ENCODE measurements around the gene ABCD2.
"Not testable (repeated sequence)": the region's sequence is repeated elsewhere in the genome, so short reads cannot be mapped to it uniquely, and the experiment has no call there.

The ABCD2 gene

DNA sequence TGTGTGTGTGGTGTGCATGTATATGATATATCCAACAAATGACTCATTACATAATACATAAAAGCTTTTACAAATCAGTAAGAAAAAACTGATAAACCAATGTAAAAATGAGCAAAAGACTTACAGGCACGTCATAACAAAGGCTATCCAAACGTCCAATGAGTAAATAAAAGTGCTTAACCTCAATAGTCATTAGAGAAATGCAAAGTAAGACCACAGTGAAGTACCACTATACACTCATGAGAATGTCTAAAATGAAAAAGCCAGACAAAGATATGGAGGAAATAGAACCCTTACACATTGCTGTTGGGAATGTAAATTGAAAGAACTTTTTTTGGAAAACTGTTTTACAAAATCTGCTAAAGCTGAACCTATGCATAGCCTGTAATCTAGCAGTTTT is 7.8 kb downstream of the ABCD2 start:
- no peaks in the 10 kb centered on the region for H3K36me3 ChIP-seq (ENCODE audit: insufficient read depth, low read length)
- no peak overlapping the region for H3K27ac ChIP-seq (ENCODE audit: low read depth, low read length)
- no peak overlapping the region for H3K4me3 ChIP-seq (ENCODE audit: low read depth in 1 of 2, low read length in 2 of 2)

DNA sequence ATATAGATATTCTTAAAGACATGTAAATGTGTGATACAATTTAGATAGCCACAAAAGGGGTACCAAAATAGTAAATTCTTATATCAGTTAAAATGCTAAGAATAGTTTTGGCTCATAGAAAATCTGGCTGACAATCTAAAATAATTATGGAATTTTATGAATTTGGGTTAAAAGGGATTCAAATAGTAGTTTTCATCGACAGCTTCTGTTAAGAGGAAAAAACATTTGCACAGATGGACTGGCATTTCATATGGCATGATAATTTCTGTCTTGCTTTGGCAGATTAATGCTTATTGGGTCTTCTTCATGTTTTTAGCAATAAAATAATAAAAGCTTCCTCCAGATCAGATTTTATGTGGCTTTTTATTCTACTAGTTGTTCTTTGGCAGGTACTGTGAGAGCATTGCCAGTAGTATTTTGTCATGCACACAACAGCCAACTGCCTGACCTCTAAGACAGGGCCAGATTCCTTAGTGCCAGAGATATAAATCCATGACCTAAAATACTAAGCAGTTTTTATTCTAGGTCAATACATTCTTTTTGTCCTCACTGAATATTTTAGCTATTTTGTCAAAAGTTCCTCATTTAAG is 9.1 kb downstream of the ABCD2 start:
- H3K4me3 ChIP-seq (ENCODE audit: low read depth in 1 of 2, low read length in 2 of 2): no peak overlapping the region
- no peaks in the 10 kb centered on the region for H3K4me1 ChIP-seq (ENCODE audit: insufficient read depth, low read length)
- H3K36me3 ChIP-seq (ENCODE audit: insufficient read depth, low read length): no peaks in the 10 kb centered on the region
- H3K9me3 ChIP-seq (ENCODE audit: low read length): no peaks in the 10 kb centered on the region
- H3K9ac ChIP-seq (ENCODE audit: low read length): no peak overlapping the region
- no peak overlapping the region for H3K27ac ChIP-seq (ENCODE audit: low read depth, low read length)
- no peaks in the 10 kb centered on the region for H3K27me3 ChIP-seq (ENCODE audit: control insufficient read depth in 1 of 2, insufficient read depth in 2 of 2, low read length in 2 of 2)

More for the DNA sequence above, 7.8 kb downstream of the ABCD2 start:
- Histone ChIP-seq H3K27me3 (ENCODE audit: control insufficient read depth in 1 of 2, insufficient read depth in 2 of 2, low read length in 2 of 2) (no peaks in the 10 kb centered on the region), H3K9ac (ENCODE audit: low read length) (no peak overlapping the region), H3K9me3 (ENCODE audit: low read length) (no peaks in the 10 kb centered on the region), H3K4me1 (ENCODE audit: insufficient read depth, low read length) (no peaks in the 10 kb centered on the region)

DNA sequence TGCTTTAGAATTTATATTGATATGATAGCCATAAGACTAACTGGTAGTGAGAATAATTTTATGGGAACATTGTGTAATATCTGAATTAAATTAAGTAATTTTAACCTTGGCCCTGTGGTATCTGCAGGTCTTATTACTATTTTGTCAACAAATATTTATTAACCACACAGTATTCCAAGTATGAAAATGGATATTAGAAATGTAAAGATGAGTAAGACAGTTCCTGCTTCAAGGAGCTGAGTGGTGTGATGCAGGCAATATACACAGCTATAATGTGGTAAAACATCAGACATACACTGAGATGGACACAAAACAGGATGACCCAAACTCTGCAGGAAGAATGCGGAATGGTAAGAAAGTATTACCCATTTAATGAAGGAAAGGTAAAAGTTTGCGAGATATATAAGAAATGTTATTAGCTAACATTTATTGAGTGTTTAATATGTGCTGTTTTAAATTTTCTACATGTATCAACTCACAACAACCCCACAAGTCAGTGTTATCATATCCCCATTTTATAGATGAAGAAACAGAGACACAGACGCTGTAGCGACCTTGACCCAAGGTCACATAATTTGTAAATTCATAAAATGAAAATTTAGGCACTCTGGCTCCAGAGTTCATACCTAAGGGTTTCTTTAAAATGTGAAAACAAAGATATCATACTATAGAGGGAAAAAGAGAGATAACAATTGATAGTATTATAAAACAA is 12.7 kb downstream of the ABCD2 start:
- Histone ChIP-seq H3K27ac (ENCODE audit: low read depth, low read length) (no peak overlapping the region), H3K4me1 (ENCODE audit: insufficient read depth, low read length) (no peaks in the 10 kb centered on the region), H3K36me3 (ENCODE audit: insufficient read depth, low read length) (no peaks in the 10 kb centered on the region), H3K9me3 (ENCODE audit: low read length) (no peaks in the 10 kb centered on the region), H3K4me3 (ENCODE audit: low read depth in 1 of 2, low read length in 2 of 2) (no peak overlapping the region), H3K9ac (ENCODE audit: low read length) (no peak overlapping the region), H3K27me3 (ENCODE audit: control insufficient read depth in 1 of 2, insufficient read depth in 2 of 2, low read length in 2 of 2) (no peaks in the 10 kb centered on the region)

DNA sequence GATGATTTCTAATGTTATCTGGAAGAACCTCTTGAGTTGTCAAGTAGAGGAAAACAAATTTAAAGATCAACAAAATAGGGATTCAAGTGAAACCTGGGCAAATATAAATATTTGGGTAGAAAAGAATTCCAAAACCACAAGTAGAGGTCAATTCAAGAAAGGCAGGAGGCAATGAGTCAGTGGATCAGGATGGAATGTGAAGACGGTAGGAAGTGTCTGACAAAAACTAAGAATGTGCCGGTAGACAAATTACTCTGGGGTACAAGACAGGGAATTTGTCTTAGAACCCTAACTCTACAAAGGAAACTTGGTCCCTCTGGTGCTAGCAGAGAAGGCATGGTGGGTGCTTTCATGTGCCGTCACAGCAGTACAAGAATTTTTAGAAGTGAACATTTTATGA is 13.6 kb downstream of the ABCD2 start:
- Histone ChIP-seq H3K27me3 (ENCODE audit: control insufficient read depth in 1 of 2, insufficient read depth in 2 of 2, low read length in 2 of 2) (no peaks in the 10 kb centered on the region), H3K36me3 (ENCODE audit: insufficient read depth, low read length) (no peaks in the 10 kb centered on the region), H3K9ac (ENCODE audit: low read length) (no peak overlapping the region), H3K27ac (ENCODE audit: low read depth, low read length) (no peak overlapping the region), H3K9me3 (ENCODE audit: low read length) (no peaks in the 10 kb centered on the region), H3K4me3 (ENCODE audit: low read depth in 1 of 2, low read length in 2 of 2) (no peak overlapping the region), H3K4me1 (ENCODE audit: insufficient read depth, low read length) (no peaks in the 10 kb centered on the region)

DNA sequence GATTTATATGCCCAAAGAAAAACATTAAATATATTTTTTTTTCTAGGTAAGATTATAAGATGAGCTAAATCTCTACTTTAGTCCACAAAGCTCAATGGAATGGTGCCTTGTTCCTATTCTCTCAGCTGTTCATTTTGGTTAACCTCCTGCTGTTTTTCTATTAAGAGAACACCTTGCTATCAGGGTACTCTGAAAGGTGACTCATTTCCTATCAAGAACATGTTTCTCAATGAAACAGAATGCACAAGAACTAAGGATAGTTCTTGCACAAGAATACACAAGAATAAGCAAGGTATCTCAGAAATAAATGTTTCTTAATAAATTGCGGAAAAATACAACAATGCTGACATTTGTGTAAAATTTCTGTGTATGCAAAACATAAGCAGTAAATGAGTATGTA is 14.1 kb downstream of the ABCD2 start:
- Histone ChIP-seq H3K27ac (ENCODE audit: low read depth, low read length) (no peak overlapping the region), H3K9me3 (ENCODE audit: low read length) (no peaks in the 10 kb centered on the region), H3K4me1 (ENCODE audit: insufficient read depth, low read length) (no peaks in the 10 kb centered on the region), H3K27me3 (ENCODE audit: control insufficient read depth in 1 of 2, insufficient read depth in 2 of 2, low read length in 2 of 2) (no peaks in the 10 kb centered on the region), H3K4me3 (ENCODE audit: low read depth in 1 of 2, low read length in 2 of 2) (no peak overlapping the region), H3K9ac (ENCODE audit: low read length) (no peak overlapping the region), H3K36me3 (ENCODE audit: insufficient read depth, low read length) (no peaks in the 10 kb centered on the region)

DNA sequence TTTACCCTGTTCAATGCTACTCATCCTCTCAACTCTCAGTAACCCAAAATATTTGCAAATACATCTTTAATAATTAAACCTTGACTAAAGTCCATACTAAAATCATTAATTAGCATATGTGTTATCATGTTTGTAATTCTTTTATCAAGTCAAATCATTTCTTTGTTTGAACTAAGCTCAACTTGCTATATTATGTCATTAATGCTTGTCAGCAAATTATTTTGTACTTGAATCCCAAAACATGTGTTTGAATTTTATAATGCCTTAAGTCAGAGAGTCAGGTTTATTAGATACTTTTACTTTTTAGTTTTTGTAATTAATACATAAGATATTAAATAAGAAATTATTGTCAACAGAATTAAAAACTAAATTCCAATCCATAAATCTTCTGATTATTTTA is 16.5 kb downstream of the ABCD2 start:
- Histone ChIP-seq H3K4me1 (ENCODE audit: insufficient read depth, low read length) (no peaks in the 10 kb centered on the region), H3K27ac (ENCODE audit: low read depth, low read length) (no peak overlapping the region), H3K27me3 (ENCODE audit: control insufficient read depth in 1 of 2, insufficient read depth in 2 of 2, low read length in 2 of 2) (no peaks in the 10 kb centered on the region), H3K4me3 (ENCODE audit: low read depth in 1 of 2, low read length in 2 of 2) (no peak overlapping the region), H3K9ac (ENCODE audit: low read length) (no peak overlapping the region), H3K36me3 (ENCODE audit: insufficient read depth, low read length) (no peaks in the 10 kb centered on the region), H3K9me3 (ENCODE audit: low read length) (no peaks in the 10 kb centered on the region)

DNA sequence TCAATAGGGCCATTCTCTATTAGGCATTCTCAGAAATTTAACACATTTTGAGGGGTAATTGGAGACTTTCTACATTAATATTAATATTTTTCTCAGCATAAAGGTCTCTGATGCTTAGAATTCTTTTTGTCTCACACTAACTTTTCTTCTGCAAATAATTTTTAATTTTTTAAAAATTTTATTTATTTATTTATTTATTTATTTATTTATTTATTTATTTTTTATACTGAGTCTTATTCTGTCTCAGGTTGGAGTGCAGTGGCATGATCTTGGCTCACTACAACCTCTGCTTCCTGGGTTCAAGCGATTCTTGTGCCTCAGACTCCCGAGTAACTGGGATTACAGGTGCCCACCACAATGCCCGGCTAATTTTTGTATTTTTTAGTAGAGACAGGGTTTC is 17.7 kb downstream of the ABCD2 start:
- not testable (repeated sequence) for H3K27me3 ChIP-seq (ENCODE audit: control insufficient read depth in 1 of 2, insufficient read depth in 2 of 2, low read length in 2 of 2); H3K27ac ChIP-seq (ENCODE audit: low read depth, low read length); H3K9ac ChIP-seq (ENCODE audit: low read length); H3K4me1 ChIP-seq (ENCODE audit: insufficient read depth, low read length); H3K36me3 ChIP-seq (ENCODE audit: insufficient read depth, low read length); H3K9me3 ChIP-seq (ENCODE audit: low read length); H3K4me3 ChIP-seq (ENCODE audit: low read depth in 1 of 2, low read length in 2 of 2)

DNA sequence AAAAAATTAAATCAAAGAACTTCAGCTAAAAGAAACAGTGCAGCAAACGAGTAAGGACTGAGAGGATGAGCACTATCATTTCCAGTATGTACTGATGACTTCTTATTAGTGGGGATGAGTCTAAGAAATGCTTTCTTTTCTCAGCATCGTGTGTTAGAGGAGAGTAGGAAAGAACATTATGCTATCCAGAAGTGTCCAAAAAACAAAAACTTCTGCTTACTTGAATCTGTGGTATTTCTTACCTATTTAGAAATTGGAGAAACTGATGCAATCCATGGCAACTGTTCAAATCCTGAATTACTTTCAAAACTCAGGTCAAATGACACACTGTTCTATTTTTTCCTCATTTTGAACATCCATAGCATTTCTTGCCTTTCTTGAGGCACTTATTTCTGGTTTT is 23.7 kb downstream of the ABCD2 start:
- Histone ChIP-seq H3K27me3 (ENCODE audit: control insufficient read depth in 1 of 2, insufficient read depth in 2 of 2, low read length in 2 of 2) (no peaks in the 10 kb centered on the region), H3K27ac (ENCODE audit: low read depth, low read length) (no peak overlapping the region), H3K36me3 (ENCODE audit: insufficient read depth, low read length) (no peaks in the 10 kb centered on the region), H3K4me3 (ENCODE audit: low read depth in 1 of 2, low read length in 2 of 2) (no peak overlapping the region), H3K9me3 (ENCODE audit: low read length) (no peaks in the 10 kb centered on the region), H3K9ac (ENCODE audit: low read length) (no peak overlapping the region), H3K4me1 (ENCODE audit: insufficient read depth, low read length) (no peaks in the 10 kb centered on the region)

DNA sequence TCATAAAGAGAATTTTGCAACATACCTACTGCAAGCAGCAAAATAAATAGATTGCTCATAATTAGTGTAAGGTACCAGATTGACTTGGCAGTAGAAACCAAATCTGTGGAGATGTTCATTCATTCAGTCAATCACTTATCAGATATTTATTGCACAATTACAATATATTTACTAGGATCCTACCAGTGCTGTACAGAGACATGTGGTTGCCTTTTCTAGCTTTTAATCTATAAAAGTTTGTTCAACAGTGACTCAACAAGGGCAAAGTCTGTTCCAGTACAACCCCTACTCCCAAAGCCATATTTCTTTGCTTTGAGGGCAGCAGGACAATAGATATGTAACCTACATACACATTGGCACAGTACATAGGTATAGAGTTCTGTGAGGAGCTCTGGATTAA is 27.3 kb downstream of the ABCD2 start:
- H3K27me3 ChIP-seq (ENCODE audit: control insufficient read depth in 1 of 2, insufficient read depth in 2 of 2, low read length in 2 of 2): no peaks in the 10 kb centered on the region
- H3K4me3 ChIP-seq (ENCODE audit: low read depth in 1 of 2, low read length in 2 of 2): no peak overlapping the region
- no peaks in the 10 kb centered on the region for H3K9me3 ChIP-seq (ENCODE audit: low read length)
- H3K4me1 ChIP-seq (ENCODE audit: insufficient read depth, low read length): no peaks in the 10 kb centered on the region
- H3K27ac ChIP-seq (ENCODE audit: low read depth, low read length): no peak overlapping the region
- H3K36me3 ChIP-seq (ENCODE audit: insufficient read depth, low read length): no peaks in the 10 kb centered on the region
- H3K9ac ChIP-seq (ENCODE audit: low read length): no peak overlapping the region

DNA sequence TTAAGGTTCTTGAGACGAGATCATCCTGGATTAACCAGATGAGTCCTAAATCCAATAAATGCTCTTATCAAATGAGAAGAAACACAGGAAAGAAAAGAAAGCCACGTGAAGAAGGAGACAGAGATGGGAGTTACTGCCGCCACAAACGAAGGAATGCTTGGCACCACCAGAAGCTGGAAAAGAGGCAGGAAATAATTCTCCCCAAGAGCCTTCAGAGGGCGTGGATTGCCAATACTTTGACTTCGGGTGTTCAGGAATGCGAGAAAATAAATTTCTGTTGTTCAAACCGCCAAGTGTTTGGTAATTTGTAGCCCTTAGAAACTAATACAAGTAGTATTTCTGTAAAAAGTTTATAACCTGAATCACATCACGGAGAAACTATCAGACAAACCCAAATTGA is 31.3 kb downstream of the ABCD2 start:
- no peaks in the 10 kb centered on the region for H3K4me1 ChIP-seq (ENCODE audit: insufficient read depth, low read length)
- H3K9me3 ChIP-seq (ENCODE audit: low read length): no peaks in the 10 kb centered on the region
- no peak overlapping the region for H3K9ac ChIP-seq (ENCODE audit: low read length)
- H3K27me3 ChIP-seq (ENCODE audit: control insufficient read depth in 1 of 2, insufficient read depth in 2 of 2, low read length in 2 of 2): no peaks in the 10 kb centered on the region
- H3K27ac ChIP-seq (ENCODE audit: low read depth, low read length): no peak overlapping the region
- H3K4me3 ChIP-seq (ENCODE audit: low read depth in 1 of 2, low read length in 2 of 2): no peak overlapping the region
- no peaks in the 10 kb centered on the region for H3K36me3 ChIP-seq (ENCODE audit: insufficient read depth, low read length)

DNA sequence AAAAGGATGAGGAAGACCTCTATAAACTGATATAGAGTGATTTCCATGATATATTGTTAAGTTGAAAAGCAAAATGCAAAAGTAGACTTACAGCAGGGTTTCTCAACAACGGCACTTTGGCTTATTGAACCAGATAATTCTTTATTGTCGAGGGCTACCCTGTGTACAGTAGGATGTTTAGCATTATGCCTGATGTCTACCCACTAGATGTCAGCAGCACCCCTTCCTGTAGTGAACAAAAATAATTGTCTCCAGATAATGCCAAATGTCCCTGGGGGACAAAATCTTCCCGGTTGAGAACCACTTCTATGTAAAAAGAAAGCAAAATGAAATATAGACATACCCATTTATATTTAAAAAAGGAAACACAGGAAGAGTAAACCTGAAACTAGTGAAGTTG is 32.4 kb downstream of the ABCD2 start:
- Histone ChIP-seq H3K9me3 (ENCODE audit: low read length) (no peaks in the 10 kb centered on the region), H3K9ac (ENCODE audit: low read length) (no peak overlapping the region), H3K27ac (ENCODE audit: low read depth, low read length) (no peak overlapping the region)

DNA sequence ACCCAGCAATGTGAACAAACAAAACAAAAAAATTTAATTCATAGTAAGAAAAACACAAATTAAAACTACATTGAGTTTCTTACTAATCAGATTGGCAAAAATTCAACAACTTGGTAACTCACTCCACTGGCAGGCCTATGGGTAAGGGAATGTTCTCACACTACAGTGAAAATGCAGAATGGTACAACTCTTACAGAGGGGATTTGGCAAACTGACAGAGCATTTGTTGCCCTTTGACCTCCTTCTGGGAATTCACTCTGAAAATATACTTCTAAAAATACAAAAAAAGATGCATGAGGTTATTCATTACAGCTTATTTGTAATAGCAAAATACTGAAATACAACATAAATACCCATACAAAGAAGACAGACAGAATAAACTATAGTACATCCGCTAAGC is 32.8 kb downstream of the ABCD2 start:
- Histone ChIP-seq H3K9ac (ENCODE audit: low read length) (no peak overlapping the region), H3K27ac (ENCODE audit: low read depth, low read length) (no peak overlapping the region), H3K9me3 (ENCODE audit: low read length) (no peaks in the 10 kb centered on the region), H3K4me3 (ENCODE audit: low read depth in 1 of 2, low read length in 2 of 2) (no peak overlapping the region), H3K4me1 (ENCODE audit: insufficient read depth, low read length) (no peaks in the 10 kb centered on the region), H3K36me3 (ENCODE audit: insufficient read depth, low read length) (no peaks in the 10 kb centered on the region), H3K27me3 (ENCODE audit: control insufficient read depth in 1 of 2, insufficient read depth in 2 of 2, low read length in 2 of 2) (no peaks in the 10 kb centered on the region)

More for the DNA sequence above, 32.4 kb downstream of the ABCD2 start:
- H3K4me3 ChIP-seq (ENCODE audit: low read depth in 1 of 2, low read length in 2 of 2): no peak overlapping the region
- H3K36me3 ChIP-seq (ENCODE audit: insufficient read depth, low read length): no peaks in the 10 kb centered on the region
- no peaks in the 10 kb centered on the region for H3K27me3 ChIP-seq (ENCODE audit: control insufficient read depth in 1 of 2, insufficient read depth in 2 of 2, low read length in 2 of 2)
- no peaks in the 10 kb centered on the region for H3K4me1 ChIP-seq (ENCODE audit: insufficient read depth, low read length)
